Measurements from ENCODE around the gene NR2F6.

- TF ChIP-seq HDAC2 (IDR thresholded peaks at IDR 0.05) = no peak
- TF ChIP-seq RNF2 (IDR thresholded peaks at IDR 0.05; ENCODE audit: borderline replicate concordance, low read depth) = no peak
- TF ChIP-seq CTCF (IDR thresholded peaks at IDR 0.05) = no peak
- TF ChIP-seq CHD4 (IDR thresholded peaks at IDR 0.05; ENCODE audit: borderline replicate concordance) = no peak
- TF ChIP-seq POLR2A (IDR thresholded peaks at IDR 0.05; ENCODE audit: low read length) = no peak
- TF ChIP-seq POLR2AphosphoS2 (conservative IDR thresholded peaks at IDR 0.05; ENCODE audit: low read length) = no peak
- no peak for TF ChIP-seq USF2 (IDR thresholded peaks at IDR 0.05)
- TF ChIP-seq HMGXB4 (CRISPR knock-in tag; IDR thresholded peaks at IDR 0.05; ENCODE audit: borderline replicate concordance) = no peak
- no peak for TF ChIP-seq REST (IDR thresholded peaks at IDR 0.05)
These were observed 8.9 kb upstream of the NR2F6 start for GRCh38 chr19:17254636-17255035.

Measured in A549 (cell line).